HFF-Myc (cell line): Measurements from ENCODE around the gene RNU6-7.
A peak's percentile ranks its signal among the peaks of the same experiment; 100 is the strongest.

ENCODE experiments used
- DNase-seq: peaks from one replicate; pipeline ENCODE4 v3.0.0-alpha.2; 2011; ENCODE audit warnings: low read depth; ENCODE audit errors: extremely low read depth
- H3K4me3 ChIP-seq: replicated peaks from 2 replicates; pipeline ENCODE4 v1.5.1; 2011; ENCODE audit warnings: low read depth, mild to moderate bottlenecking, control low read depth, low read length
- TF ChIP-seq, protein P1 (sequence below): IDR thresholded peaks from 2 replicates; pipeline ENCODE4 v1.5.1; 2012; ENCODE audit warnings: mild to moderate bottlenecking, low read depth, low read length, control low read depth; ENCODE audit errors: missing control alignments

The RNU6-7 gene

DNA sequence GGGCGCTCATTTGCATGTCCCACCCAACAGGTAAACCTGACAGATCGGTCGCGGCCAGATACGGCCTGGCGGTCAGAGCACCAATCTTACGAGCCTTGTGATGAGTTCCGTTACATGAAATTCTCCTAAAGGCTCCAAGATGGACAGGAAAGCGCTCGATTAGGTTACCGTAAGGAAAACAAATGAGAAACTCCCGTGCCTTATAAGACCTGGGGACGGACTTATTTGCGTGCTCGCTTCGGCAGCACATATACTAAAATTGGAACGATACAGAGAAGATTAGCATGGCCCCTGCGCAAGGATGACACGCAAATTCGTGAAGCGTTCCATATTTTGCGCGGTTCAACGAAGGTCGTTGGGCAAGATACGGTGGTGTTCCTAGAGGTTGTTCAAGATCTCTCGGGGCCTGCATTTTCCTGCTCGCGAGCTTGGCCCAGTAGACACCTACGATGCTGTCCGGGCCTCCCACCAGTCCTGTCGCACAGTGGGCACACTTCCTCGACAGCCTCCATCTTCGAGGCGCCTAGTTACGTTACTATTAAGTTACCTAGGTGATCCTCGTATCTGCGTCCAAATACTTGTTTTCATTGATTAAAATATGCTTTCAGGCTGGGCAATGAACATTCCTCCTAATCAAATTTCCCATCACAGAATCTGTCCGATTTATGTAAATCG is at the start of gene RNU6-7:
Gene RNU6-7 (plus strand): TSS at position 230 of the 675 bp plus-strand sequence.
- TF ChIP-seq, protein P1, sequence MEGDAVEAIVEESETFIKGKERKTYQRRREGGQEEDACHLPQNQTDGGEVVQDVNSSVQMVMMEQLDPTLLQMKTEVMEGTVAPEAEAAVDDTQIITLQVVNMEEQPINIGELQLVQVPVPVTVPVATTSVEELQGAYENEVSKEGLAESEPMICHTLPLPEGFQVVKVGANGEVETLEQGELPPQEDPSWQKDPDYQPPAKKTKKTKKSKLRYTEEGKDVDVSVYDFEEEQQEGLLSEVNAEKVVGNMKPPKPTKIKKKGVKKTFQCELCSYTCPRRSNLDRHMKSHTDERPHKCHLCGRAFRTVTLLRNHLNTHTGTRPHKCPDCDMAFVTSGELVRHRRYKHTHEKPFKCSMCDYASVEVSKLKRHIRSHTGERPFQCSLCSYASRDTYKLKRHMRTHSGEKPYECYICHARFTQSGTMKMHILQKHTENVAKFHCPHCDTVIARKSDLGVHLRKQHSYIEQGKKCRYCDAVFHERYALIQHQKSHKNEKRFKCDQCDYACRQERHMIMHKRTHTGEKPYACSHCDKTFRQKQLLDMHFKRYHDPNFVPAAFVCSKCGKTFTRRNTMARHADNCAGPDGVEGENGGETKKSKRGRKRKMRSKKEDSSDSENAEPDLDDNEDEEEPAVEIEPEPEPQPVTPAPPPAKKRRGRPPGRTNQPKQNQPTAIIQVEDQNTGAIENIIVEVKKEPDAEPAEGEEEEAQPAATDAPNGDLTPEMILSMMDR, result no peak
- no peak for DNase-seq
- peak within 1 kb of the TSS; percentile 68 for H3K4me3 ChIP-seq

DNA sequence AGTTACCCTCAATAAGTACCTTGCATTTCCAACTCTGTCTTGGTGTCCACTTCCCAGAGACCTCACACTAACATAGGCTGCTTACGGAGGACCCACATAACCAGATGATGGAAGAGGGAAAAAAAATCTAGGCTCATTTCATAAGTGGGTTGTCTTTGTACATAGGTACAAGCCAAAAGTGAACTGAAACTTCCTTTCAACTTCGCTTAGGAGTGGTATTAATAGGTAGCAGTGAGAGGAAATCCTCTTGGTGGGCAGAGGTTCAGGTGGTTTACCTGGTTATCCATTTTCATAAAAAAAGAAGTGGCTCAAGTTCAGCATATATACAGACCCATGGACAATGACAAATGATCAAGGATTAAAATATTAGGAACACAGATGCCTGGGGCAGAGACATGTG is 35.8 kb upstream of the RNU6-7 start:
- TF ChIP-seq, protein P1, result no peak
- no peak overlapping the region for H3K4me3 ChIP-seq
- no peak for DNase-seq

DNA sequence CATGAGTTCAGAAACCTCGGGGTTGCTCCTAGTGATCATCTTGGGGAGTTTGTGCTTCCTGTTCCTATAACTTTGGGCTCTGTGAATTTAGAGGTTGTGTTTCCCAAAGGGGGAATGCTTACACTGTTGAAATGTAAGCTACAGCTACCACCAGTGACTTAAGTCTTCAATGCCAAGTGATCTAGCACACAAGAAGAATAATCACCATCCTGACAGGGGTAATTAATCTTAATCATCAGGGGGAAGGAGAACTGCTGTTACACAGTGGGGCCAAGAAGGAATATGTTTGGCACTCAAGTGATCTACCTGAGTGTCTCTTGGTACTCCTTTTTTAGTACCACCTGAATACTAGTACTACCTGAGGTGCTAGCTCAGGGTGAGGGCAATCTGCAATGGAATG is 34.9 kb upstream of the RNU6-7 start:
- DNase-seq, result no peak
- TF ChIP-seq, protein P1, result no peak
- H3K4me3 ChIP-seq, result no peak overlapping the region

DNA sequence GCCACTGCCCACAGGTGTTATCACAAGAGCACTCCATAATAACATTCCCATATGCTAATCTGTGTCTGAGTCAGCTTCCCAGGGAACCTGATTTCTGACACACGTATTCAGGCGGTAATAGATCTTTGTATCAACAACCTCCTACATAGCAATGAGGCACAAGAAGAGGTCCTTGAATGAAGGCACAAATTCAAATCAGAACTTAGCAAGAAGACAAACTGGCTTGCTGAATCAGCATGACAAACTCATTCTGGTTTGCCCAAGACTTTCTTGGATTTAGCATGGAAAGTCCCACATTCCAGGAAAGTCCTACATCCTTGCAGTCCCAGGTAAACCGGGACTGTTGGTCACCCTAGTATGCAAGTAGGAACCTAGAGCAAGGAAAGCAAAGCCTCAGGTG is 33.9 kb upstream of the RNU6-7 start:
- no peak for DNase-seq
- H3K4me3 ChIP-seq, result no peak overlapping the region
- TF ChIP-seq, protein P1, result no peak

DNA sequence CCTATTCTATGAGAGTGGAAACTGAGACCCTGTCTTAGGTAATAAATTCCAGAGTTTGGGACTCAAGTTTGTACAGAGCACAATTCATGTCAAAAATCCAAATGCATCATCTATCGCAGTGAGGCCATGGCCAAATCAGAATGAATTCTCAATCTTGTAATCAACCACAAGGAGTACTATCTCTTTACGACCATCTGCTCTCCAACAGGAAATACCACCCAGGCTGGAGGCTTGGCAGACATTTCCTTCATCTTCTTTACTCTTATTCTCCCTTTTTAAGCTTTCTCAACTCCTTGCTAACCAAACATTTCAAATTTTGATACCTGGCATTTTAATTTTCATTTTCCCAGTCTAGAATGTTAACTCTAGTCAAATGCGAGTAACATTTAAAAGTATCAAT is 32.7 kb upstream of the RNU6-7 start:
- TF ChIP-seq, protein P1, result no peak
- H3K4me3 ChIP-seq, result no peak overlapping the region
- DNase-seq, result no peak

DNA sequence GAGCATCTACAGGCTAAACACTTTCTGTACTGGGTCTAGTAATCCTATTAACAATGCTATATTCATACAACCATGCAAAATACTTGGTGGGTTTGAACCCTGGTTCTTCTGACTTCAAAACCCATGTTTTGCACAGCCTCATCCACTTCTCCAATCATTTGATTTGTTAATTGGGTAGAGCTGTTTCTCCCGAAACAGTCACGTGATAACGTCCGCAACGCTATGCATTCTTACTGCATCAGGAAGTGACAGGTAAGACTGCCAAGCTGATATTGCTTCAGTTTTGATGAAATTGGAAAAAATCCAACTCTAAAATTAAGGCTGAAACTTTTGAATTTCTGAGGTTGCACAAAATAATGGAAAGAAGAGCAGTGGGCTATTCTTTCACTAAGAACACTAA is 30.4 kb upstream of the RNU6-7 start:
- TF ChIP-seq, protein P1, result no peak
- DNase-seq, result no peak
- no peak overlapping the region for H3K4me3 ChIP-seq
